ENCODE data around the gene BLACAT1. TPM values are rescaled to one million over a fixed set of nuclear protein-coding genes. Genes with fewer than 3 reads are reported as not detected.

Gene BLACAT1
- not detected for total RNA-seq
- not detected for polyA plus RNA-seq
- long read RNA-seq, donor 1, result 0 reads
- long read RNA-seq, donor 2, result 0 reads

- Histone ChIP-seq H3K27me3 (ENCODE audit: insufficient read depth in 3 of 3, low read length in 2 of 3) (peaks cover 0 to 82% (median 39%) of the 10 kb centered on the region in 3 donors), H3K9me3 (no peaks in the 10 kb centered on the region), H3K36me3 (ENCODE audit: insufficient read depth in 1 of 2, low read depth in 1 of 2) (no peaks in the 10 kb centered on the region), H3K27ac (no peak within 1 kb of the TSS), H3K4me1 (peaks cover 12% of the 10 kb centered on the region), H3K4me3 (peak within 1 kb of the TSS; percentile 37)
- ATAC-seq, result no peak
- intact Hi-C loops (cut with DNase I), result no loop called here
- 1 to 2% (median 2%) methylated on average over 47 to 53 of the region's 53 CpGs for WGBS, 3 donors
- DNase-seq, result no peak
- no peak for TF ChIP-seq CTCF (IDR thresholded peaks at IDR 0.05)
Observed at GRCh38 chr1:205455581-205456382, at the start of gene BLACAT1. Gene BLACAT1 (minus strand): TSS chr1:205456045.

- peaks cover 15% of the 10 kb centered on the region for H3K4me1 ChIP-seq
- WGBS, 3 donors, result 11 to 22% (median 13%) methylated on average over 17 to 18 of the region's 18 CpGs
- no peaks in the 10 kb centered on the region for H3K36me3 ChIP-seq (ENCODE audit: insufficient read depth in 1 of 2, low read depth in 1 of 2)
- TF ChIP-seq CTCF (IDR thresholded peaks at IDR 0.05), result no peak
- DNase-seq, result no peak
- H3K9me3 ChIP-seq, result no peaks in the 10 kb centered on the region
- peak in 1 of 4 donors; percentile 47 for ATAC-seq
- peak overlapping the region; percentile 70 for H3K4me3 ChIP-seq
- H3K27me3 ChIP-seq (ENCODE audit: insufficient read depth in 3 of 3, low read length in 2 of 3), result peaks cover 0 to 3% (median 0%) of the 10 kb centered on the region in 3 donors
- intact Hi-C loops (cut with DNase I), result no loop called here
- H3K27ac ChIP-seq, result no peak overlapping the region
Observed at GRCh38 chr1:205505076-205505729, 49.4 kb upstream of the BLACAT1 start.

- DNase-seq (peak; percentile 56 to 74), ATAC-seq (peak; percentile 33 to 73 (median 46))
- intact Hi-C loops (cut with DNase I), result no loop called here
- WGBS, 3 donors, result 7 to 8% (median 7%) methylated on average over 41 to 42 of the region's 42 CpGs
- no peak for TF ChIP-seq CTCF (IDR thresholded peaks at IDR 0.05)
- Histone ChIP-seq H3K27me3 (ENCODE audit: insufficient read depth in 3 of 3, low read length in 2 of 3) (peaks cover 0 to 3% (median 0%) of the 10 kb centered on the region in 3 donors), H3K9me3 (no peaks in the 10 kb centered on the region), H3K4me1 (peaks cover 15% of the 10 kb centered on the region), H3K36me3 (ENCODE audit: insufficient read depth in 1 of 2, low read depth in 1 of 2) (no peaks in the 10 kb centered on the region), H3K4me3 (peak within 1 kb of the TSS; percentile 70), H3K27ac (no peak within 1 kb of the TSS)
Observed at GRCh38 chr1:205504311-205505075, 48.6 kb upstream of the BLACAT1 start, which contains the start of gene CDK18. Gene CDK18 (plus strand): TSS chr1:205504669. CDS start chr1:205523168, 18,499 bp downstream.

- H3K27me3 ChIP-seq (ENCODE audit: insufficient read depth in 3 of 3, low read length in 2 of 3), result peaks cover 0 to 3% (median 0%) of the 10 kb centered on the region in 3 donors
- DNase-seq (no peak), ATAC-seq (no peak)
- 62 to 69% (median 67%) methylated on average over 3 of the region's 3 CpGs for WGBS, 3 donors
- peaks cover 15% of the 10 kb centered on the region for H3K4me1 ChIP-seq
- intact Hi-C loops (cut with DNase I), result no loop called here
- no peak overlapping the region for H3K27ac ChIP-seq
- H3K4me3 ChIP-seq, result no peak overlapping the region
- H3K36me3 ChIP-seq (ENCODE audit: insufficient read depth in 1 of 2, low read depth in 1 of 2), result no peaks in the 10 kb centered on the region
- TF ChIP-seq CTCF (IDR thresholded peaks at IDR 0.05), result no peak
- no peaks in the 10 kb centered on the region for H3K9me3 ChIP-seq
Observed at GRCh38 chr1:205502992-205503391, 47.1 kb upstream of the BLACAT1 start.

Measured in psoas muscle (tissue), 8 donors.